ENCODE measurements around the gene MAPRE2. TPM values are rescaled to one million over a fixed set of nuclear protein-coding genes. Genes with fewer than 3 reads are reported as not detected.

MAPRE2 gene
- total RNA-seq, 1 experiment from 2014 or later, result 9.1 TPM

DNA sequence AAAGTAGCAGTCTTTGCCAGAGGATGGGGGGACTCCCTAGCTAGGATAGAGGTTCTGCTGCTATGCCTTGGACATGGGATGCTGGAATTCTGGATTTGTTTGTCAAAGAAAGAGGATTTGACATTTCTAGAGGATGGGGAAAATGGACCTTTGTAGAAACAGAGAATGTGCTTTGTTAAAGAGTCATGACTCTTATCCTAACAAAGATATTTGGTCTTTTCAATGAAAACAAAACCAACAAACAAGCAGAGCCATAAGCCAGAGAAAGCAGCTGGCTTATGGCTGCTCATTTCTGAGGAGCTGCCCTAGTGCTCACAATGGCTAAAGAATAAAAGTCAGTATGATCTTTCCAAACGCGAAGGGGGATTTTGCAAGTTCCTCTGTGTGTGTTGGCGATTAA lies 40.8 kb upstream of the MAPRE2 start:
- DNase-seq, result no peak
- Histone ChIP-seq H3K9me2 (ENCODE audit: insufficient read depth) (no peaks in the 10 kb centered on the region), H3K9me3 (ENCODE audit: insufficient read depth, low read depth) (no peaks in the 10 kb centered on the region), H3K4me3 (no peak overlapping the region), H2AFZ (no peak overlapping the region), H3K4me1 (replicated peaks; ENCODE audit: insufficient read depth) (no peaks in the 10 kb centered on the region), H3K27me3 (ENCODE audit: insufficient read depth, low read depth) (no peaks in the 10 kb centered on the region), H3K36me3 (ENCODE audit: low read depth) (no peaks in the 10 kb centered on the region), H3F3A (ENCODE audit: insufficient read depth, low read depth) (no peaks in the 10 kb centered on the region), H3K4me2 (no peak overlapping the region), H3K79me2 (ENCODE audit: low read depth) (no peaks in the 10 kb centered on the region), H4K20me1 (ENCODE audit: insufficient read depth) (no peaks in the 10 kb centered on the region), H3K27ac (no peak overlapping the region)
- no peak for TF ChIP-seq EZH2 (IDR thresholded peaks at IDR 0.05; ENCODE audit: low read depth)
- TF ChIP-seq CTCF (conservative IDR thresholded peaks at IDR 0.05), result no peak
- ChIA-PET CTCF (no interaction called here), POLR2A (ENCODE audit: unreplicated experiment) (no interaction called here)
- BruUV-seq (replicated peaks), result no TSS peak
- intact Hi-C loops (cut with micrococcal nuclease; ENCODE audit: unreplicated experiment), result loop anchor here (10.0 kb wide), 1 partner anchor 136 kb away; no protein-coding TSS in a partner anchor

- Histone ChIP-seq H3K9me2 (ENCODE audit: insufficient read depth) (no peaks in the 10 kb centered on the region), H3K36me3 (ENCODE audit: low read depth) (no peaks in the 10 kb centered on the region), H3F3A (ENCODE audit: insufficient read depth, low read depth) (no peaks in the 10 kb centered on the region), H3K4me3 (no peak overlapping the region), H3K27me3 (ENCODE audit: insufficient read depth, low read depth) (no peaks in the 10 kb centered on the region), H3K79me2 (ENCODE audit: low read depth) (no peaks in the 10 kb centered on the region), H3K4me2 (no peak overlapping the region), H3K27ac (no peak overlapping the region), H2AFZ (no peak overlapping the region), H4K20me1 (ENCODE audit: insufficient read depth) (no peaks in the 10 kb centered on the region), H3K4me1 (replicated peaks; ENCODE audit: insufficient read depth) (no peaks in the 10 kb centered on the region), H3K9me3 (ENCODE audit: insufficient read depth, low read depth) (no peaks in the 10 kb centered on the region)
- POLR2A ChIA-PET (ENCODE audit: unreplicated experiment), result no interaction called here
- TF ChIP-seq CTCF (conservative IDR thresholded peaks at IDR 0.05) (no peak), EZH2 (IDR thresholded peaks at IDR 0.05; ENCODE audit: low read depth) (no peak)
- no peak for DNase-seq
- no TSS peak for BruUV-seq (replicated peaks)
- intact Hi-C loops (cut with micrococcal nuclease; ENCODE audit: unreplicated experiment), result loop anchor here (10.0 kb wide), 1 partner anchor 137 kb away; no protein-coding TSS in a partner anchor
- CTCF ChIA-PET, result no interaction called here
Measured at GRCh38 chr18:35002120-35002519, 39.1 kb upstream of the MAPRE2 start.

- no peak overlapping the region for H2AFZ ChIP-seq
- no peak overlapping the region for H3K4me3 ChIP-seq
- H3K9me3 ChIP-seq (ENCODE audit: insufficient read depth, low read depth), result no peaks in the 10 kb centered on the region
- no peaks in the 10 kb centered on the region for H3K27me3 ChIP-seq (ENCODE audit: insufficient read depth, low read depth)
- no peak overlapping the region for H3K27ac ChIP-seq
- TF ChIP-seq CTCF (conservative IDR thresholded peaks at IDR 0.05) (peak; percentile 61), EZH2 (IDR thresholded peaks at IDR 0.05; ENCODE audit: low read depth) (no peak)
- ChIA-PET POLR2A (ENCODE audit: unreplicated experiment) (no interaction called here), CTCF (interaction anchor here (0.6 to 1.0 kb wide), 3 partner anchors 137 to 571 kb away, joined by 3 to 9 read pairs (median 5); no protein-coding TSS in a partner anchor)
- no peaks in the 10 kb centered on the region for H3K9me2 ChIP-seq (ENCODE audit: insufficient read depth)
- H3K4me1 ChIP-seq (replicated peaks; ENCODE audit: insufficient read depth), result no peaks in the 10 kb centered on the region
- no peaks in the 10 kb centered on the region for H3F3A ChIP-seq (ENCODE audit: insufficient read depth, low read depth)
- intact Hi-C loops (cut with micrococcal nuclease; ENCODE audit: unreplicated experiment), result loop anchor here (1.0 to 10.0 kb wide), 3 partner anchors 138 to 225 kb away; no protein-coding TSS in a partner anchor
- no peak overlapping the region for H3K4me2 ChIP-seq
- H3K79me2 ChIP-seq (ENCODE audit: low read depth), result no peaks in the 10 kb centered on the region
- no peaks in the 10 kb centered on the region for H4K20me1 ChIP-seq (ENCODE audit: insufficient read depth)
- DNase-seq, result peak; percentile 6 to 32
- H3K36me3 ChIP-seq (ENCODE audit: low read depth), result no peaks in the 10 kb centered on the region
- BruUV-seq (replicated peaks), result no TSS peak
Measured at GRCh38 chr18:35005963-35006577, 35.1 kb upstream of the MAPRE2 start.

All from PC-9 (cell line).